Karpas-422 (cell line): ENCODE measurements around the gene SPAG7. TPM values are rescaled to one million over a fixed set of nuclear protein-coding genes. Genes with fewer than 3 reads are reported as not detected.

Experiments
- DNase-seq: peaks from one replicate; pipeline ENCODE4 v3.0.0-alpha.2; 2015
- H2AFZ ChIP-seq: fragments of 200-600 bp; sonication (generic); 2 replicates; pipeline ENCODE4 v1.6.1; 2014; ENCODE audit warnings: antibody characterized with exemption, low read length, mixed read lengths
- H3K27ac ChIP-seq: fragments of 200-600 bp; sonication (generic); 2 replicates; pipeline ENCODE4 v1.5.1; 2014; ENCODE audit warnings: mild to moderate bottlenecking, low read length, moderate library complexity
- H3K27me3 ChIP-seq: fragments of 200-600 bp; sonication (generic); 2 replicates; pipeline ENCODE4 v1.6.1; 2014; ENCODE audit warnings: low read length, mixed read lengths
- H3K36me3 ChIP-seq: fragments of 200-600 bp; sonication (generic); 2 replicates; pipeline ENCODE4 v1.6.1; 2014; ENCODE audit warnings: low read length, mixed read lengths; ENCODE audit not compliant: insufficient read depth
- H3K4me1 ChIP-seq: fragments of 200-600 bp; sonication (generic); 2 replicates; pipeline ENCODE4 v1.6.1; 2014; ENCODE audit warnings: mild to moderate bottlenecking, low read length, mixed read lengths
- H3K4me2 ChIP-seq: fragments of 200-600 bp; sonication (generic); 2 replicates; pipeline ENCODE4 v1.6.1; 2014; ENCODE audit warnings: low read length, low read depth, mild to moderate bottlenecking; ENCODE audit not compliant: poor library complexity, severe bottlenecking
- H3K4me3 ChIP-seq: fragments of 200-600 bp; sonication (generic); 2 replicates; pipeline ENCODE4 v1.5.1; 2014; ENCODE audit warnings: mild to moderate bottlenecking, antibody characterized with exemption, low read length, mixed read lengths
- H3K79me2 ChIP-seq: fragments of 200-600 bp; sonication (generic); 2 replicates; pipeline ENCODE4 v1.6.1; 2014; ENCODE audit warnings: mild to moderate bottlenecking, low read length, mixed read lengths
- H3K9ac ChIP-seq: fragments of 200-600 bp; sonication (generic); 2 replicates; pipeline ENCODE4 v1.6.0; 2014; ENCODE audit warnings: low read length
- H3K9me2 ChIP-seq: fragments of 200-600 bp; sonication (generic), shearing (Covaris generic); replicated peaks from 2 replicates; pipeline ENCODE4 v1.6.0; 2014; ENCODE audit warnings: mild to moderate bottlenecking, low read length, moderate library complexity; ENCODE audit not compliant: insufficient read depth
- H3K9me3 ChIP-seq: fragments of 300-700, 200-600 bp; sonication (generic); 2 replicates; pipeline ENCODE4 v1.6.1; 2014; ENCODE audit warnings: low read length, mixed read lengths
- H4K20me1 ChIP-seq: fragments of 200-600 bp; sonication (generic); 2 replicates; pipeline ENCODE4 v1.6.1; 2014; ENCODE audit warnings: mild to moderate bottlenecking, antibody characterized with exemption, low read length, low read depth; ENCODE audit not compliant: insufficient read depth
- total RNA-seq: library from RNA; depleted of rRNA; stranded (reverse); fragments of >200 nt; shearing (Covaris generic); gene quantifications from 2 replicates; pipeline ENCODE4 v1.2.3, GENCODE V29; 2014; ENCODE audit warnings: low replicate concordance

SPAG7 gene
- total RNA-seq, 1 experiment from 2014 or later, result 24.6 TPM

- no peaks in the 10 kb centered on the region for H3K9me2 ChIP-seq
- DNase-seq, result peak; percentile 62
- no peaks in the 10 kb centered on the region for H3K27me3 ChIP-seq
- peaks cover 46% of the 10 kb centered on the region for H3K4me1 ChIP-seq
- peak overlapping the region; percentile 90; the same call in 1 of the 2 replicates for H2AFZ ChIP-seq
- H3K79me2 ChIP-seq, result peaks cover 17% of the 10 kb centered on the region
- peak overlapping the region; percentile 95 for H3K4me2 ChIP-seq
- peak overlapping the region; percentile 97 for H3K4me3 ChIP-seq
- peak overlapping the region; percentile 98 for H3K9ac ChIP-seq
- H4K20me1 ChIP-seq, result no peaks in the 10 kb centered on the region
- H3K27ac ChIP-seq, result peak overlapping the region; percentile 68
- H3K9me3 ChIP-seq, result no peaks in the 10 kb centered on the region
- H3K36me3 ChIP-seq, result no peaks in the 10 kb centered on the region
These were observed 18.8 kb upstream of the SPAG7 start for GRCh38 chr17:4986403-4986802.

DNA sequence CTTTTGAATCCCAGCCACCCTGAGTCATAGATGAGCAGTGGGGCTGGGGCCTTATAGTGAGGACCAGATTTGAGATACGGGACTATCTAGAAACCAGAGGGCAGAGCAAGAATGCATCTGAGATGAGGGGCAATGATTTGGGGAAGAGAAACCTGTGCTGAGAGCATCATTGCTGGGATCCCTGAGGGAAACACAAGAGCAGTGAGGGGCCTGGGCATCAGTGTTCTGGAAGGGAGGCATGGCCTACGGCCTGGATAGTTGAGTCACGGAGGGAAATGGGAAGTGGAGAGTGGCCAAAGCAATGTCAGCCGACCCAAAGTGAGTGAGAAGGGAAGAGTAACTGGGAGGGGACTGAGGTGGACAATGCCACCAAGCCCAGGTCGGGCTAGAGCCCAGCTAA, 14.7 kb upstream of the SPAG7 start:
- Histone ChIP-seq H3K9me3 (no peaks in the 10 kb centered on the region), H2AFZ (no peak overlapping the region), H3K4me3 (no peak overlapping the region), H3K9ac (no peak overlapping the region), H3K9me2 (no peaks in the 10 kb centered on the region), H3K36me3 (peaks cover 19% of the 10 kb centered on the region; the same call in 1 of the 2 replicates), H3K27me3 (no peaks in the 10 kb centered on the region), H3K79me2 (peaks cover 21% of the 10 kb centered on the region), H3K4me2 (no peak overlapping the region), H3K27ac (peak overlapping the region; percentile 84; the same call in 1 of the 2 replicates), H4K20me1 (no peaks in the 10 kb centered on the region), H3K4me1 (peaks cover 47% of the 10 kb centered on the region)
- peak; percentile 63 for DNase-seq

DNA sequence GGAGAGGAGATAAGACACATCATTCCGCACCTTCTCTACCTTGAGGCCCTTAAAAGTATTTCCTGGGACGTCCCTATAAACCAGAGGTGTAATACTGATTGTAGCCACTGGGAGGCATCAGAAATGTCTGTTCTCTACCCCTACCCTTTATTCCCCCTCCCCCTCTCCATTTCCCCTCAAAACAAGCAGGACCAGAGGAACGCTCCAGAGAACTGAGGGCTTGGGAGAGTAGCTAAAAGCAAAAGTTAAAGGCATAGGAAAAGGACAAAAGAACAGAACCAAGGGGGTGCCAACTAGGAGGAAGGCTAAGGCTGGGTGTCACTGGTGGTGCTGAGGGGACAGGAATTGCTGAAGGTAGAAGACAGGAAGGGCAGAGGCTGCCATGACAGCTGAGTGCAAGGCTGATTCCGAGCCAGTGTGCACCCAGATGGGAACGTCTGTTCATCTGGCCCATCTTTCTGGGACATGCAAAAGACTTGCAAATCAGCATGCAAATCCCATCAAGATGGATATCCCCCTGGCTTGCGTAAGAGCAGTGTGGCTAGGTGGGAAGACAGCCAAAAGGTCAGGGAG, 13.1 kb upstream of the SPAG7 start:
- Histone ChIP-seq H3K4me2 (peak overlapping the region; percentile 58), H3K79me2 (peaks cover 7% of the 10 kb centered on the region), H3K9ac (peak overlapping the region; percentile 52), H3K27ac (peak overlapping the region; percentile 84), H2AFZ (no peak overlapping the region), H3K9me2 (no peaks in the 10 kb centered on the region), H3K4me1 (peaks cover 40% of the 10 kb centered on the region), H3K36me3 (peaks cover 25% of the 10 kb centered on the region; the same call in 1 of the 2 replicates), H3K9me3 (no peaks in the 10 kb centered on the region), H3K4me3 (peak overlapping the region; percentile 38; the same call in 1 of the 2 replicates), H3K27me3 (no peaks in the 10 kb centered on the region), H4K20me1 (no peaks in the 10 kb centered on the region)
- peak; percentile 89 for DNase-seq

GRCh38 chr17:4978726-4979125, 11.1 kb upstream of the SPAG7 start:
- Histone ChIP-seq H3K36me3 (peaks cover 25% of the 10 kb centered on the region; the same call in 1 of the 2 replicates), H3K4me3 (no peak overlapping the region), H3K9ac (no peak overlapping the region), H4K20me1 (no peaks in the 10 kb centered on the region), H3K4me2 (no peak overlapping the region), H3K9me2 (no peaks in the 10 kb centered on the region), H3K9me3 (no peaks in the 10 kb centered on the region), H2AFZ (no peak overlapping the region), H3K79me2 (0 out of 2 replicates have a peak, but pooled peaks cover 4% of the 10 kb centered on the region), H3K27ac (peak overlapping the region; percentile 62; the same call in 1 of the 2 replicates), H3K4me1 (peaks cover 37% of the 10 kb centered on the region), H3K27me3 (no peaks in the 10 kb centered on the region)
- DNase-seq, result no peak

DNA sequence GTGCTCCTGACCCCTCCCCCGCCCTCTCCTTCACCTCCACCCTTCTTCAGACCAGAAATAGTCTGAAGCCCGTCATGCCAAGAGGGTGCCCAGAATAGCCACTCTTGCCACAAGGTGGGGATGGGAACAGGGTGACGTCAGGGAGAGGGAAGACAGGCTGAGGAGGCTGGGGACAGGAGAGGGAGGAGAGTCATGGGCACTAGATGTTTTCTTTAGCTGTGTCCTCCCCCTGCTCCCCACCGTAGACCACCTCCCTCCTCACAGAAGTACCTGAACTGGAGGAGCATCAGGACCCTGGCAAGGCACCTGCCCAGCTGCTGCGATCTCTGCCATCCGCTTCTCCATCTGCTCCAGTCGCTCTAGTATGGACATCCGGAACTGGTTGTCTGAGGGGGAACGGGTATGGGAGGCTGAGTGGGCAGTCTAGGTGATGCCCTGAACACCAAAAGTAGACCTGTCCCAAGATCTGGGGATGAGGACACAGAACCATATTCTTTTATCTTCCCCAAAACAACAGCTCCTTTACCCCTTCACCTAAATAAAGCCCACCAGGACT, 6.6 kb upstream of the SPAG7 start:
- Histone ChIP-seq H3K79me2 (no peaks in the 10 kb centered on the region), H4K20me1 (no peaks in the 10 kb centered on the region), H3K36me3 (peaks cover 22% of the 10 kb centered on the region; the same call in 1 of the 2 replicates), H3K4me2 (no peak overlapping the region), H2AFZ (no peak overlapping the region), H3K4me1 (peaks cover 3% of the 10 kb centered on the region), H3K4me3 (no peak overlapping the region), H3K27ac (no peak overlapping the region), H3K9ac (no peak overlapping the region), H3K9me2 (no peaks in the 10 kb centered on the region), H3K9me3 (no peaks in the 10 kb centered on the region), H3K27me3 (no peaks in the 10 kb centered on the region)
- DNase-seq, result no peak

GRCh38 chr17:4973256-4974114, 5.9 kb upstream of the SPAG7 start:
- no peak overlapping the region for H3K9ac ChIP-seq
- no peak overlapping the region for H3K4me2 ChIP-seq

GRCh38 chr17:4972752-4973151, 5.1 kb upstream of the SPAG7 start:
- Histone ChIP-seq H3K27ac (no peak overlapping the region), H3K9ac (no peak overlapping the region), H3K4me1 (peaks cover 12% of the 10 kb centered on the region), H3K36me3 (peaks cover 13% of the 10 kb centered on the region; the same call in 1 of the 2 replicates), H2AFZ (no peak overlapping the region), H3K27me3 (no peaks in the 10 kb centered on the region), H3K9me2 (no peaks in the 10 kb centered on the region), H3K4me3 (no peak overlapping the region), H3K4me2 (no peak overlapping the region), H4K20me1 (no peaks in the 10 kb centered on the region), H3K9me3 (no peaks in the 10 kb centered on the region), H3K79me2 (no peaks in the 10 kb centered on the region; the same call in 1 of the 2 replicates)
- DNase-seq, result no peak

More at GRCh38 chr17:4973256-4974114, 5.9 kb upstream of the SPAG7 start:
- no peak overlapping the region for H2AFZ ChIP-seq
- H3K27me3 ChIP-seq, result no peaks in the 10 kb centered on the region
- H3K9me3 ChIP-seq, result no peaks in the 10 kb centered on the region
- H3K36me3 ChIP-seq, result peaks cover 20% of the 10 kb centered on the region; the same call in 1 of the 2 replicates
- DNase-seq, result no peak
- no peaks in the 10 kb centered on the region for H4K20me1 ChIP-seq
- H3K27ac ChIP-seq, result no peak overlapping the region
- no peak overlapping the region for H3K4me3 ChIP-seq
- H3K79me2 ChIP-seq, result no peaks in the 10 kb centered on the region; the same call in 1 of the 2 replicates
- H3K9me2 ChIP-seq, result no peaks in the 10 kb centered on the region
- H3K4me1 ChIP-seq, result peaks cover 6% of the 10 kb centered on the region

- Histone ChIP-seq H3K27ac (no peak overlapping the region), H3K9ac (no peak overlapping the region), H3K9me2 (no peaks in the 10 kb centered on the region), H3K27me3 (no peaks in the 10 kb centered on the region), H2AFZ (no peak overlapping the region), H4K20me1 (no peaks in the 10 kb centered on the region), H3K4me2 (no peak overlapping the region), H3K79me2 (no peaks in the 10 kb centered on the region; the same call in 1 of the 2 replicates), H3K4me3 (no peak overlapping the region), H3K36me3 (peaks cover 9% of the 10 kb centered on the region; the same call in 1 of the 2 replicates), H3K9me3 (no peaks in the 10 kb centered on the region), H3K4me1 (peaks cover 12% of the 10 kb centered on the region)
- no peak for DNase-seq
These were observed 4.7 kb upstream of the SPAG7 start for GRCh38 chr17:4972322-4972721.
